Hematopoietic multipotent progenitor cell treated with erythropoietin and hydrocortisone succinate and interleukin-3 and kit ligand, for 17 days (in vitro differentiated cells): Measurements from ENCODE around the gene CDH23.

Source experiments
- DNase-seq: peaks from one replicate; pipeline ENCODE4 v3.0.0-alpha.2; 2015; ENCODE audit warnings: low spot score

CDH23 gene

GRCh38 chr10:71440506-71441035 is 43.9 kb downstream of the CDH23 start:
- DNase-seq, result no peak

- DNase-seq, result no peak
Measured at GRCh38 chr10:71442000-71442399, 45.3 kb downstream of the CDH23 start.

GRCh38 chr10:71442859-71443570 is 46.3 kb downstream of the CDH23 start:
- no peak for DNase-seq

GRCh38 chr10:71443676-71444075 is 47.0 kb downstream of the CDH23 start:
- DNase-seq, result no peak

GRCh38 chr10:71444284-71445054 is 47.7 kb downstream of the CDH23 start:
- DNase-seq, result no peak

DNA sequence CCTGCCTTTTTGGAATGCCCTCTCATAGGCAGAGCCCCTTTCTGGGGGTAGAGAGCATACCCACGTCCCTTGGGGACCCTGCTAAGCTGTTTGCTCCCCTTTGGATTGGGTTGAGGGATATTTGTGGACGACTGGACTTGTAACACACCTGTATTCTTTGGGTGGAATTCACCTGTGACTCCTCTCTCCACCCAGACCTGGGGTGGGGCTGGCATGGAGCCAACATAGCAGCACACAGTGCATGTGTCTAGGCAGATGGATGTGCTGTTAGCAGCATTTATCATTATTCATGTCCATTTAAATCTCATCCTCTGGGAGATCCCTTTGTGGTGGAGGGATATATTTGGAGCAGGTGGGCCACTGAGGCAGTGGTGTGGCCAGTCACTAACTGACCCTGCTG is 51.0 kb downstream of the CDH23 start:
- no peak for DNase-seq

- no peak for DNase-seq
Measured at GRCh38 chr10:71448146-71448545, 51.4 kb downstream of the CDH23 start.

- DNase-seq, result no peak
Measured at GRCh38 chr10:71449026-71449425, 52.3 kb downstream of the CDH23 start.

DNA sequence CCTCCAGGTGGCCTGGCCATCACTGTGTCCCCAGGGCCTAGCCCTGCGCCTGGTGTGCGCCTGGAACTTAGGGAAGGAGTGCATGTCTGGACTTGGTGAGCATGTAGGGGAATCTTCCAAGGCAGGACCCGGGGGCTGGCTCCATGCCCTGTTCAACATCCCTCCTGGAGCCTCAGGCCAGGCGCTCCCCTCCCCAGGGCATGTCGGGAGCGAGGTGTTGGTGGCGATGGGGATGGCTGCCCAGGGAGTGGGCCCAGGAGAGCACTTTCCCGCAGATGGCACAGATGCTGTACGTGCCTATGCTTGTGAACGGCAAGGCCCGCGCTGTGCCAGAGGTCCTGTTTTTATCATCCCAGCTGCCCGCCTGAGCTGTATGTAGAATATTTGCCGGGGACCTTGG is 55.0 kb downstream of the CDH23 start:
- DNase-seq, result no peak

DNA sequence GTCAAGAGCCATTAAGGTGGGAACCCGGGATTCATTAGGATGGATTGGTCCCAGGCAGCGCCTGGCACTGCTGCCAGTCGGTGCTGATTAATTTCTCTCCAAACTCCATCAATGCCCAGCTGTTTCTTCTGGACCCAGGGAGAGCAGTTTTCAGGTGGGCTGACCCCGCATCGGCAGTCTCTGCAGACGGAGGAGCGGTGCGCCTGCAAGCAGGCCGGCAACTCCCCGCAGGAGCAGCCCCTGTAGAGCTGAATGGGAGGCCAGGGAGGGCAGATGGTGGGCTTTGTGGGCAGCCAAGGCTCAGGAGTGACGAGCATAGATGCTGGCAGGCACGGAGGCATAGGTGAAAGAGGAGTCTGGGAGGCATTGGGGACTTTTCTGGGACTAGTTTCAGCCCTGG is 56.5 kb downstream of the CDH23 start:
- no peak for DNase-seq

- no peak for DNase-seq
Measured at GRCh38 chr10:71454347-71454746, 57.6 kb downstream of the CDH23 start.

DNA sequence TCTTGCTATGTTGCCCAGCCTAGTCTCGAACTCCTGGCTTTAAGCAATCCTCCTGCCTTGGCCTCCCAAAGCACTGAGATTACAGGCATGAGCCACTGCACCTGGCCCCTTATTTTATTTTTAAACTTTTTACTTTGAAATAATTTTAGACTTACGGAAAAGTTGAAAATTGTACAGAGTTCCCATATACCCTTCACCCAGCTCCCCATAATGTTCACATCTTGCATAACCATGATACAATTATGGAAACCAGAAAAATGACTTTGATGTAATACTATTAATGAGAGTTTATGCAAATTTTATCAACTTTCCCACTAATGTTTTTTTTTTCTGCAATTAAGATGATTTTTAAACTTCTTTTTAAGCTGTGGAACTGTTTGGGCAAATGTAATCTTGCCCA is 58.3 kb downstream of the CDH23 start:
- no peak for DNase-seq

DNA sequence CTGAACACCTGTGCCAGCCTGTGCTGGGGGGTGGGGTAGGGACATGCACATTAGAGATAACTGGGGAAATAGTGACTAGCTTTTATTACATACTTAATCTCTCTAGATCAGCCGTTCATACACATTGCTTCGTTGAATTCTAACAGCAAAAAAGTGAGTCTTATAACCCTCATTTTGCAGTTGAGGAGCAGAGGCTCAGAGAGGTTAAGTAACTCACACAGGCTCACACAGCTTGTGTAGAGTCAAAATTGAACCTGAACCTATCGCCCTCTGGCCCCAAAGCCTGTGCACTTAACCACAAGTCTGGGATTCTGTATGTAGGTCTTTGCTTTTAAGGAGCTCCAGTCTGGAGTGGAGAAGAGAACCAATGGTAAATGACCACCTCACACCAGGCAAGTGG is 59.9 kb downstream of the CDH23 start:
- DNase-seq, result no peak

GRCh38 chr10:71457908-71458307 is 61.2 kb downstream of the CDH23 start:
- no peak for DNase-seq

GRCh38 chr10:71458387-71458786 is 61.7 kb downstream of the CDH23 start:
- DNase-seq, result no peak

DNA sequence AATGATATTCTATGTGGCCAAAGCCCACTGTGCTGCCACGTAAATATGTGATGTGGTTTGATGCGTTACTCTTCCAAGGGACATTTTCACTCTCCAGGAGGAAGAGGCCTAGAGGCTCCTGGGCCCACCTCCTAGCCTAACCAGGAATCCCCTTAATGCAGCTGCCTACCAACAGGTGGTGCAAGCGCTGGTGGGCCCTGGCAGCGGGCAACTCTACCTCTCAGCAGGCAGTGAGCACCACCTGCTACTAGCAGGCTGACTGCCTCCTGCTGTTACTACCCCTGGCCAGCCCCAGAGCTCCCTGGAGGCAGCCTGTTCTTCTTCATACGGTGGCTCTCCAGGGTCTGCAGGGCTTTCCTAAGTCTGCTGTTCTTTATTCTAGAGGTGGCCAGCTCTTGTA is 62.8 kb downstream of the CDH23 start:
- no peak for DNase-seq

- no peak for DNase-seq
Measured at GRCh38 chr10:71460615-71461014, 63.9 kb downstream of the CDH23 start.

DNA sequence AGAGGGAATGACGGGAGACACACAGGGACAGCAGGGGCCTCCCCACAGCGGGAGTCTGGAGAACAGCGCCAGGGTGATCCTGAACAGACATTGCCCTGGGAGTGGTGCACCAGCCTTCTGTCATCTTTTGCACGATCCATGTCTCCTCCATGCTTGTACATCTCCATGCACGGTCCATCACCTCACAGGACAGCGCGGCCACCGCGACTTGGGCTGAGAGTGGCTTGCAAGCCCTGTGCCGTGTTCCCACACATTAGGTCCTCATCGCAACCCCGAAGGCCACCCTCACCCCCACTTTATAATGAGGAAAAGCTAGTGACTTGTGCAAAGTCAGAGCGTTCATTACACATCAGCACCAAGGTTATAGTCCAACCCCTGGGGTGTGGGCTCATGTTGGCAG is 64.7 kb downstream of the CDH23 start:
- DNase-seq, result no peak

GRCh38 chr10:71462062-71462935 is 65.6 kb downstream of the CDH23 start:
- no peak for DNase-seq

GRCh38 chr10:71463111-71463510 is 66.4 kb downstream of the CDH23 start:
- DNase-seq, result no peak

DNA sequence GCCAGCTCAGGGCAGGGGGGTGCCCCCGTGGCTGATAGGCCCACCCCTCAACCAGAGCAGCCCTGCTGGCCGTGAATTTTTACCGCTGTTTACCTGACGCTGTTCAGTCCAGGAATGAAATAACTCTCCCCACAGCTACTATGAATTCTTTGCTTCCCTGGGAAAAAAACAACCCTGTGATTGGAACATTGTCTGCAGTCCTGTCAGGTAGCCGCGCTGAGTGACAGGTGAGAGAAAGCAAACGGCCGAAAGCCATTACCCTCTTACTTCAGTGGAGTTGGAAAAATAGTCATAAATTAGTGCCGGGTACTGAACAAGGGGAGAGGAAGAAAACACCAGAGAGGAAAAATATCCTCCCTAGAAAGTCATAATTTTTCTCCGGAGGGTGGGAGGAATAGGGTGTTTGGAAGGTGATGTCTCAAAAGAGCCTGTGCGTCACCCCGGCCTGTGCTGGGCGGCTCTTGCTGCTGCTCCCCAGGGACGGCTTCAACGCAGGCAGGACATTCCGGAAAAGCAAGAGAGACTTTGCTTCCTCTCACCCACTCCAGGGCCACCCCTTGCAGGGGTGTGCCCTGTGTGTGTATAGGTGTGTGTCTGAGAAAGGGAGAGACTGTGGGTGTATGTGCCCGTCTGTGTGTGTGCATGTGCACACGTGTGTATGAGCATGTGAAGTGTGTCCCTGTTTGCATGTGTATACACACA is 69.0 kb downstream of the CDH23 start:
- no peak for DNase-seq

- no peak for DNase-seq
Measured at GRCh38 chr10:71466330-71466729, 69.6 kb downstream of the CDH23 start.
